T-helper 1 cell treated with Interleukin-12 subunit alpha and Interleukin-12 subunit beta and Interleukin-4 antibody, amounts not matched to agents 30 ng/mL and 1 ng/mL, for 36 hours (primary cell): ENCODE data around the gene ARHGEF40. TPM values are rescaled to one million over a fixed set of nuclear protein-coding genes. Genes with fewer than 3 reads are reported as not detected.

ENCODE experiments used
- intact Hi-C: fragments of 100-400 bp; cut with micrococcal nuclease; formaldehyde crosslinking; loops from one replicate; pipeline ENCODE4 v1.15.1; 2024
- total RNA-seq: library from RNA; stranded (reverse); gene quantifications from 2 replicates; pipeline ENCODE4 v1.2.3, GENCODE V29; 2022

ARHGEF40 gene
- total RNA-seq, 1 donor from 2014 or later: not detected

DNA sequence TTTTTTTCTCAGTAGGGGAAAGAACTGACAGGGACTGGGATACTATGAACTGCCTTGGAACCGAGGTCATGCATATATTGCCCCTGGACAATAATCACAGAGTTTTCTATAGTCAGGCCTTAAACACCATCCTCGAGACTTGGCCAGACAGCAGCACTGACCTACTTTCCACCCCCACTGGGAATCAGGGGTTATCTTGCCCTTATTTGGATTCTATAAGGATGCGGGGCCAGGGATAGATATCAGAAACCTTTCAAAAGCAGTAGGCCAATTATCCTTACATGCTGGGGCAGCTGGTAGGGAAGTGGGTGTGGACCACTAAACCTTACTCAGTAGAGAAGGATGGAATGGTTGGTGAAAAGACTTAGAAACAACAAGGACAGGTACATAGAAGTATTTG is 26.3 kb downstream of the ARHGEF40 start:
- intact Hi-C loops: no loop called here

GRCh38 chr14:21096978-21097635 is 27.0 kb downstream of the ARHGEF40 start:
- intact Hi-C loops: no loop called here

DNA sequence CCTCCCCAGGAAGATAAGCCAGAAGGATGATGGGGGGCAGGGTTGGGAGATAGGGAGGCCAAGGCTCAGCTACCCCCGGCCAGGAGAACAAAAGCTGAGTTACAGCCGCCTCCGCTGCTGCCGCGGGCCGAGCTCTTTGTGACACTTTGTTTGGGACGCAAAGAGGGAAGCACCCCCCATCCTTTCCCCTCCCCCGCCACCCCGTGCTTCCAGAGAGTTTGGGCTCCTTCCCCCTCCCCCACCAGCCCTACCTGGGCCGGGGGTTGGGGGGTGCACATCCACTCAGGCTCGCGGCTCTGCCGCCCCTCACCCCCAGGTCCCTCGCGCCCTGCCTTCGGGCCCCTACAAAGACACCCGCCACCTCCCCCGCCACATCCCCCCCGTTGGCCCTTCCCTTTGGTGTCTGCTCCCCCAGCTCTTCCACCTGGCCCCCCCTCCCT is 27.6 kb downstream of the ARHGEF40 start:
- intact Hi-C loops: no loop called here

DNA sequence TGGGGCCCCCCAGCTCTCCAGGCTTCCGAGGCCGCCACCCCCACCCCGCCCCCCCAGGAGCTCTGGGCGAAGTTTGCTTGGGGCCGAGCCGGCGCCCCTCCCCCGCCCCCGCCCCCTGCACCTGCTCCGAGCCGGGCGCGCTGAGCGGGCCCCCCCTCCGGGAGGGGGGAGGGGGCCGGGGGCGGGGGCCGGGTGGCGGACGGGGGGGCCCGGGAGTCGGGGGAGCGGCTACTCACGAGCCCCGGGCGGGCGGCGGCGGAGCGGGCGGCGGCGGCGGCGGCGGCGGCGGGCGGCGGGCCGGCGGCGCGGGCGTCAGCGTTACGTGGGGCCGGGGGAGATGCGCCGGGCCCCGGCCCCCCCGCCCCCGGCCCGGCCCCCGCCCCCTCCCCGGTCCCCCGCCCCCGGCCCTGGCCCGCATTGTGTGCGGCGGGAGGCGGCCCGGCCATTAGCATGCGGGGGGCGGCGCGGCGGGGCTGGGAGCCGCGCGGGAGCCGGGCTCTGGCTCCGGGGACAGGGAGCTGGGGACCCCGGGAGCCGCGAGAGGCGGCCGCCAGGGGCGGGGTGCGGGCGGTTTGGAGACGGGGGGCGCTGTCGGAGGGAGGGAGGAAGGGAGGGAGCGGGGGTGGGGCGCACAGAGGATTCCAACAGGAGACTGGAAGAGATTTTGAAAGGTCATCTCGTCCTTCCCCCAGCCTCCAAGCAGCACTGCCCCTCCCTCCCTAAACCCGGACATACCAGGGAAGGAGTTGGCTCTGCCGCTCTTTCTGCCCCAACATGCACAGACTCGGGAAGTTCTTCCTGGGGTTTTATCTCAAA is 28.2 kb downstream of the ARHGEF40 start, which contains the start of gene ZNF219:
ZNF219 (minus strand) TSS at position 580 of the 816 bp plus-strand sequence. CDS start 5,064 bp downstream, outside the sequence.
- intact Hi-C loops: no loop called here

- intact Hi-C loops: no loop called here
Observed at GRCh38 chr14:21098892-21099595, 28.9 kb downstream of the ARHGEF40 start.

GRCh38 chr14:21099596-21099985 is 29.5 kb downstream of the ARHGEF40 start:
- intact Hi-C loops: no loop called here

DNA sequence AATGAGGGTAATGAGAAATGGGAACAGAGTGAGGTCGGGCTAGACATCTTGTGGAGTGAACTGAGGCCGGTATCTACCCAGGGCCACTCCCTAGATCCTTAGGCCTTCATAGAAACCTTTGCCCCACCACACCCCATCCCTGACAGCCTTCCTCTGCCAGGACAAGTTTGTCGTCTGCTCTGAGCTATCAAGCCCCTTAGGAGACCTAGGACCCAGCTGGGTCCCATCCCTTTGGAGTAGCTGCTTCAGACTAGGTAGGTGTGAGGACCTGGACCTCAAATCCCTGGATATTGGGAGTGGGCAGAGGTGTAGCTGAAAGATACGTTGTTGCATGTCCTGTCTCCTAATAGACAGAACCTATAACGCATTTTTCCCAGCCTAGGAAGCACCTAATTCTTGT is 30.8 kb downstream of the ARHGEF40 start, which contains the start of gene TMEM253:
TMEM253 (plus strand) TSS at position 136 of the 400 bp plus-strand sequence. CDS start 278 bp downstream, outside the sequence.
- intact Hi-C loops: loop anchor here (5.0 kb wide), 2 partner anchors 244 to 489 kb away; no protein-coding TSS in a partner anchor

- intact Hi-C loops: loop anchor here (2.0 to 5.0 kb wide), 5 partner anchors 245 to 490 kb away; partner anchors contain the start of genes CHD8, RAB2B and TOX4
Observed at GRCh38 chr14:21101802-21102413, 31.8 kb downstream of the ARHGEF40 start.

GRCh38 chr14:21102521-21103410 is 32.7 kb downstream of the ARHGEF40 start:
- intact Hi-C loops: loop anchor here (1.0 to 5.0 kb wide), 11 partner anchors 15 to 490 kb away; partner anchors contain the start of genes CHD8, HNRNPC, METTL3 and RAB2B

DNA sequence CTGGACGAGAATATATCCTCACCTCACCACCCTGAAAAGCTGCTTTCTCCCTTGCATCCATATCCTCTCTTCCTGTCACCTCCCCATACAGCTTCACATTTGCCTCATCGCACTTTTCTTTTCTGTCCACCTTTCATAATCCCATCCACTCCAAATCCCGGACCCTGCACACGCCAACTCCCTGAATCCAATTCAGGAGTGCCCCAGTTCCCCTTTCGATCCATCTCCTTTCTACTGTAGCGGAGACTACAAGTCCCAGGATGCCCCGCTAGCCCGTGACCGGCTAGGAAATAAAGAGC is 33.3 kb downstream of the ARHGEF40 start:
- intact Hi-C loops: loop anchor here (1.0 to 5.0 kb wide), 11 partner anchors 16 to 491 kb away; partner anchors contain the start of genes CHD8, HNRNPC, METTL3 and RAB2B

DNA sequence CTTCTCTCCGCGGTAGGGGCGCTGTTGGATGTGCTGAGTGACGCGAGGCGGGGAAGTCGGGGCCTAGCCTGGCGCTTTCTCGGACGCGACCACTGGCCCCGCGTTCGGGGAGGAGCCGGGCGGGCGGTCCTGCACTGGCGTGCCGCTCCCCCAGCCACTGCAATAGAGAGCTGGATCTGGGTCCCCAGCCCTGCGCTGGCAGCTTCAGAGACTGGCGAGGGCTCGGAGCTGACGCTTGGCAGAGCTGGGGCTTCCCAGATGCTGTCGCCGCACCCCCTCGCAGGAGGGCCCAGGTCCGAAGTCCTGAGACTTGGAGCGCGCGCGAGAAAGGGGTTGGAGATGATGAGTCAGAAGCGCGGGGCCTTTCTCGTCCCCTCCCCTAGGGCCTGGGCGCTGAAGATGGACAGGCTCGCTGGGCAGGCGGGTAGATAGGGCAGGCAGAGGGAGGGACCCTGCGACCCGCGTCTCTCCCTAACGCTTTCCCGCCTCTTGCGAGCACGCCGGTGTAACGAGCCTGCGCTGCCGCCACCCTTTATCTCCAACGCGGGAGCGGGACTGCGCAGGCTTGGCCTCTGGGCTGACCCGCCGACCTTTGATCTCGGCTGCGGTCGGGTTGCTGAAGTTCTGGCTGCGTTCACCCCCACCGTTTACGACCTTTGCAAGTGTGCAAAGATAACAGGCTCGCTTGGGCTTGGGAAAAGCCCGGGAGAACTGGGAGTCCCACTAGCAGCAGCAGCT is 33.8 kb downstream of the ARHGEF40 start:
- intact Hi-C loops: loop anchor here (1.0 to 5.0 kb wide), 16 partner anchors 12 to 761 kb away; partner anchors contain the start of genes APEX1, CHD8, HNRNPC and METTL17

- intact Hi-C loops: loop anchor here (1.0 to 5.0 kb wide), 7 partner anchors 12 to 762 kb away; partner anchors contain the start of genes APEX1, METTL17, OSGEP and PARP2
Observed at GRCh38 chr14:21104448-21105060, 34.5 kb downstream of the ARHGEF40 start.

DNA sequence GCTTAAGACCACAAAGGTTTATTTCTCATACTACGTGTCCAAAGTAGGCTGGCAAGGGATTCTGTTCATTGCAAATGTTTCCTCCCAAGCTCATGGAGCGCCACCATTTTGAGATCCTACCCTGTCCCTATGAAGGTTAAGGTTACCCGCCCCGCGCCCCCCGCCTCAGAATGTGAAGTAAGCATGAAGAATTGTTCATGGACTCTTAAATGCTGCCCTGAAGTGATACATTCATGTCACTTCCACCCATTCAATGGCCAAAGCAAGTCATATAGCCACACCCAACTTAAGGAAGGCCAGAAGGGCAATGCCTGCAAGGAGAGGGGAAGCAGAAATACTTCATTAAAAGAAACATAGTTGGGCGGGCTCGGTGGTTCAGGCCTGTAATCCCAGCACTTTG is 35.0 kb downstream of the ARHGEF40 start:
- intact Hi-C loops: loop anchor here (2.0 kb wide), 3 partner anchors 400 to 762 kb away; partner anchors contain the start of genes APEX1, OSGEP and PARP2

DNA sequence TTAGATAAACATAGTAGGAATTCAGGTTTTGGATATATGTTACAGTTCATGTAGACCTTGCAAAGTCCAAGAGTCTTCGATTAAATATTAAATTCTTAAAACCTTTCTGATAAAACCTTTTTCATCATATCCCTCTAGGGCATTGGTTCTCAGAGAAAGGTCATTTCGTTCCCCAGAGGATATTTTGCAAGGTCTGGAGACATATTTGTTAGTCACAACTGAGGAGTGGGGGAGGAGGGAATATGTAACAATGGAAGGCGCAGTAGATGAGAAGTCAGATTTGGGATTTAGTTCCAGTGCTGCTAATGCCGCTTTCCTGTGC is 36.0 kb downstream of the ARHGEF40 start:
- intact Hi-C loops: no loop called here

- intact Hi-C loops: loop anchor here (1.0 kb wide), 3 partner anchors 38 to 451 kb away; no protein-coding TSS in a partner anchor
Observed at GRCh38 chr14:21106498-21107282, 36.6 kb downstream of the ARHGEF40 start.

GRCh38 chr14:21107283-21107800 is 37.2 kb downstream of the ARHGEF40 start:
- intact Hi-C loops: loop anchor here (1.0 kb wide), 3 partner anchors 39 to 450 kb away; no protein-coding TSS in a partner anchor

- intact Hi-C loops: no loop called here
Observed at GRCh38 chr14:21108791-21109190, 38.7 kb downstream of the ARHGEF40 start.
